C4-2B (cell line): ENCODE data around the gene KCNJ3.

Source experiments
- CTCF ChIP-seq: fragments of 450-650 bp; conservative IDR thresholded peaks from 2 replicates; pipeline ENCODE4 v1.5.1; 2017; ENCODE audit warnings: mild to moderate bottlenecking
- ZFX ChIP-seq: fragments of 450-650 bp; IDR thresholded peaks from 2 replicates; pipeline ENCODE4 v1.6.1; 2017

DNA sequence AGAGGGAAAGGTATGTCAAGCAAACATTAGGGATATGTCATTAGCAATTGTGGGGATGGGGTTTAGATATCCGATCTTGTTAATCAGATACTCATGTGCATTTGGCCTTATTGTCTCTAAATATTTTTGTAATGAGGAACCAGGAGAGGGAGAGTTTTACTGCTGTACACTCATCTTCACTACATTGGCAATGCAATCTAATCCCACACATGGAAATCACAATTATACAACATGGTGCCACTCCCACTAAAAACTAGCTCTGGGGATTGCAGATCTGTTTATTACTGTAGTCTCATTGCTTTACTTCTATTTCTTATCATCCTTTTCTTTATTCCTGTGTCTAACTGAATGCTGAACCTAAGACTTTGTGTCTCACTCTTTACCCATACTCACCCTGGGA is 39.6 kb upstream of the KCNJ3 start:
- TF ChIP-seq CTCF (no peak), ZFX (no peak)
